ENCODE data around the gene CEP170B. TPM values are rescaled to one million over a fixed set of nuclear protein-coding genes. Genes with fewer than 3 reads are reported as not detected.
"Not testable (repeated sequence)": the region's sequence is repeated elsewhere in the genome, so short reads cannot be mapped to it uniquely, and the experiment has no call there.

The CEP170B gene
- 19.2 TPM for total RNA-seq
- long read RNA-seq, partial matches to known transcripts: 25 of 26 reads
- long read RNA-seq, other reads (novel, unspliced or antisense): 1 of 26 reads

GRCh38 chr14:104865081-104865630 lies at the start of gene CEP170B:
Gene CEP170B, plus strand, starts transcription at chr14:104865268. Its CDS starts 3,183 bp downstream, at chr14:104868451.
- DNase-seq (ENCODE audit: low spot score): no peak
- intact Hi-C loops (cut with DNase I): no loop called here

- no peak for DNase-seq (ENCODE audit: low spot score)
These were observed 48.5 kb upstream of the CEP170B start for GRCh38 chr14:104816616-104816884.

GRCh38 chr14:104817930-104818713 lies 46.9 kb upstream of the CEP170B start:
- intact Hi-C loops (cut with DNase I): no loop called here
- DNase-seq (ENCODE audit: low spot score): peak; percentile 27

More at GRCh38 chr14:104816616-104816884, 48.5 kb upstream of the CEP170B start:
- intact Hi-C loops (cut with DNase I): no loop called here

- intact Hi-C loops (cut with DNase I): no loop called here
- DNase-seq (ENCODE audit: low spot score): peak; percentile 55
These were observed 46.3 kb upstream of the CEP170B start for GRCh38 chr14:104818714-104819161.

GRCh38 chr14:104819361-104819781 lies 45.7 kb upstream of the CEP170B start:
- DNase-seq (ENCODE audit: low spot score): peak; percentile 54
- intact Hi-C loops (cut with DNase I): no loop called here

- intact Hi-C loops (cut with DNase I): no loop called here
- peak; percentile 74 for DNase-seq (ENCODE audit: low spot score)
These were observed 44.3 kb upstream of the CEP170B start for GRCh38 chr14:104820669-104821228.

- intact Hi-C loops (cut with DNase I): no loop called here
These were observed 43.7 kb upstream of the CEP170B start for GRCh38 chr14:104821229-104821945.

GRCh38 chr14:104821971-104822608 lies 43.0 kb upstream of the CEP170B start:
- intact Hi-C loops (cut with DNase I): no loop called here
- DNase-seq (ENCODE audit: low spot score): peak; percentile 49

More at GRCh38 chr14:104821229-104821945, 43.7 kb upstream of the CEP170B start:
- DNase-seq (ENCODE audit: low spot score): peak; percentile 73

GRCh38 chr14:104822821-104823615 lies 42.0 kb upstream of the CEP170B start:
- intact Hi-C loops (cut with DNase I): no loop called here
- peak; percentile 7 for DNase-seq (ENCODE audit: low spot score)

GRCh38 chr14:104824353-104824997 lies 40.6 kb upstream of the CEP170B start:
- intact Hi-C loops (cut with DNase I): no loop called here
- no peak for DNase-seq (ENCODE audit: low spot score)

GRCh38 chr14:104826189-104826860 lies 38.7 kb upstream of the CEP170B start:
- intact Hi-C loops (cut with DNase I): loop anchor here (1.0 kb wide), 1 partner anchor 58 kb away; no protein-coding TSS in a partner anchor
- peak; percentile 97 for DNase-seq (ENCODE audit: low spot score)

GRCh38 chr14:104826861-104827176 lies 38.2 kb upstream of the CEP170B start:
- intact Hi-C loops (cut with DNase I): loop anchor here (1.0 kb wide), 1 partner anchor 59 kb away; no protein-coding TSS in a partner anchor
- no peak for DNase-seq (ENCODE audit: low spot score)

GRCh38 chr14:104827177-104828055 lies 37.7 kb upstream of the CEP170B start:
- DNase-seq (ENCODE audit: low spot score): no peak
- intact Hi-C loops (cut with DNase I): no loop called here

- no peak for DNase-seq (ENCODE audit: low spot score)
- intact Hi-C loops (cut with DNase I): no loop called here
These were observed 34.3 kb upstream of the CEP170B start for GRCh38 chr14:104830781-104831180.

GRCh38 chr14:104836171-104836935 lies 28.7 kb upstream of the CEP170B start:
- intact Hi-C loops (cut with DNase I): not testable (repeated sequence)
- DNase-seq (ENCODE audit: low spot score): peak; percentile 59

- DNase-seq (ENCODE audit: low spot score): peak; percentile 5
- intact Hi-C loops (cut with DNase I): no loop called here
These were observed 23.3 kb upstream of the CEP170B start for GRCh38 chr14:104841730-104842129.

Data from cardiac septum (tissue), 1 donor.